ENCODE data around the gene TPI1.
"Not testable (repeated sequence)": the region's sequence is repeated elsewhere in the genome, so short reads cannot be mapped to it uniquely, and the experiment has no call there.

The TPI1 gene

DNA sequence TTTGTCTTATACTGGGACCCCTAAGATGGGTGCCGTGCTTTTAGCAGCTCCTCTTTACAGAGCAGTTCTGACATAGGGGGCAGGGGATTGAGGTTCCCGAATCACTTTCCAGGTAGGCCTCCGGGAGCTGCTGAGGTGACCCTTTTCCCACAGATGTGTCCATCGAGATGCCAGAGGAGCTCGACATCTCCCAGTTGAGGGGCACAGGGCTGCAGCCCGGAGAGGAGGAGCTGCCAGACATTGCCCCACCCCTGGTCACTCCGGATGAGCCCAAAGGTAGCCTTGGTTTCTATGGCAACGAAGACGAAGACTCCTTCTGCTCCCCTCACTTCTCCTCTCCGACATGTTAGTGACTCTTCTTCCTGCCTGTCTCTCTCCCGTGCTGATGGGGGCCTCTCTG is 4.3 kb upstream of the TPI1 start:
- TF ChIP-seq, protein P1, sequence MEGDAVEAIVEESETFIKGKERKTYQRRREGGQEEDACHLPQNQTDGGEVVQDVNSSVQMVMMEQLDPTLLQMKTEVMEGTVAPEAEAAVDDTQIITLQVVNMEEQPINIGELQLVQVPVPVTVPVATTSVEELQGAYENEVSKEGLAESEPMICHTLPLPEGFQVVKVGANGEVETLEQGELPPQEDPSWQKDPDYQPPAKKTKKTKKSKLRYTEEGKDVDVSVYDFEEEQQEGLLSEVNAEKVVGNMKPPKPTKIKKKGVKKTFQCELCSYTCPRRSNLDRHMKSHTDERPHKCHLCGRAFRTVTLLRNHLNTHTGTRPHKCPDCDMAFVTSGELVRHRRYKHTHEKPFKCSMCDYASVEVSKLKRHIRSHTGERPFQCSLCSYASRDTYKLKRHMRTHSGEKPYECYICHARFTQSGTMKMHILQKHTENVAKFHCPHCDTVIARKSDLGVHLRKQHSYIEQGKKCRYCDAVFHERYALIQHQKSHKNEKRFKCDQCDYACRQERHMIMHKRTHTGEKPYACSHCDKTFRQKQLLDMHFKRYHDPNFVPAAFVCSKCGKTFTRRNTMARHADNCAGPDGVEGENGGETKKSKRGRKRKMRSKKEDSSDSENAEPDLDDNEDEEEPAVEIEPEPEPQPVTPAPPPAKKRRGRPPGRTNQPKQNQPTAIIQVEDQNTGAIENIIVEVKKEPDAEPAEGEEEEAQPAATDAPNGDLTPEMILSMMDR (conservative IDR thresholded peaks at IDR 0.05; ENCODE audit: low read depth, low read length): no peak
- H3K4me3 ChIP-seq (ENCODE audit: low read length): no peak overlapping the region
- DNase-seq (ENCODE audit: low read depth): no peak

DNA sequence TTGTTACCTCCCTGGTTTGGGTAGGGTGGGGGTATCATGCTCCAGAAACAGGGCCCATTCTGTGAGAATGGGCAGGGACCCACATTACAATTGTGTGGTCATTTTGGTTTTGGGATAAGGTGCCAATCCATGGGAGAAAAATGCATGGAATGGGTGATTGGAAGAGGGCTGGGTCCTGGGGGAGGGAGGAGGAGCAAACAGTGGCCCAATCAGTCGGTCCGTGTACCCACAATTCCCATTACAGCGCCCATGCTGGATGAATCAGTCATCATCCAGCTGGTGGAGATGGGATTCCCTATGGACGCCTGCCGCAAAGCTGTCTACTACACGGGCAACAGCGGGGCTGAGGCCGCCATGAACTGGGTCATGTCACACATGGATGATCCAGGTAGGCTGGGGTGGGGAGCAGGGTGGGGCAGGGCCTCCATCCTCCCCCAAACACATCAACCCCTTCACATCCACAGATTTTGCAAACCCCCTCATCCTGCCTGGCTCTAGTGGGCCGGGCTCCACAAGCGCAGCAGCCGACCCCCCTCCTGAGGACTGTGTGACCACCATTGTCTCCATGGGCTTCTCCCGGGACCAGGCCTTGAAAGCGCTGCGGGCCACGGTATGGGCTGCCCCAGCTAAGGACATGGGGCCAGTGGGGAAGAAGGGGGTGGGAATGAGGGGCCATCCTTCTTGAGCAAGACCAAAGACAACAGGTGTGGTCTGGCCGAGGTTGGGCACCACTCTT is 3.6 kb upstream of the TPI1 start:
- no peak for DNase-seq (ENCODE audit: low read depth)
- H3K4me3 ChIP-seq (ENCODE audit: low read length): no peak overlapping the region
- TF ChIP-seq, protein P1 (conservative IDR thresholded peaks at IDR 0.05; ENCODE audit: low read depth, low read length): no peak

DNA sequence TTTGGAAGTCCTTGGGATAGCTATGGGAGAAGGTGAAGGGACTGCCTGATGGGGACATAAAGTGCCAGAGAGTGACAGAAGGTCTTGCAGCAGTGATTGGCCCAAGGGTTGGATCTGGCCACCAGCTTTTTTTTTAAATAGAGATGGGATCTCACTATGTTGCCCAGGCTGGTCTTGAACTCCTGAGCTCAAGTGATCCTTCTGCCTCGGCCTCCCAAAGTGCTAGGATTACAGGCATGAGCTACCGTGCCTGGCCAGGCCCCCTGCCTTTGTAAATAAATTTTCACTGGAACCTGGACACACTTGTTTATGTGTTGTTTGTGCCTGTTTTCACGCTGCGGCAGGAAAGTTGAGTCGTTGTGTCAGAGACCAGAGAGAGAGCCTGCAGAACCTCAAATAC is 2.0 kb upstream of the TPI1 start:
- H3K4me3 ChIP-seq (ENCODE audit: low read length); DNase-seq (ENCODE audit: low read depth): not testable (repeated sequence)

DNA sequence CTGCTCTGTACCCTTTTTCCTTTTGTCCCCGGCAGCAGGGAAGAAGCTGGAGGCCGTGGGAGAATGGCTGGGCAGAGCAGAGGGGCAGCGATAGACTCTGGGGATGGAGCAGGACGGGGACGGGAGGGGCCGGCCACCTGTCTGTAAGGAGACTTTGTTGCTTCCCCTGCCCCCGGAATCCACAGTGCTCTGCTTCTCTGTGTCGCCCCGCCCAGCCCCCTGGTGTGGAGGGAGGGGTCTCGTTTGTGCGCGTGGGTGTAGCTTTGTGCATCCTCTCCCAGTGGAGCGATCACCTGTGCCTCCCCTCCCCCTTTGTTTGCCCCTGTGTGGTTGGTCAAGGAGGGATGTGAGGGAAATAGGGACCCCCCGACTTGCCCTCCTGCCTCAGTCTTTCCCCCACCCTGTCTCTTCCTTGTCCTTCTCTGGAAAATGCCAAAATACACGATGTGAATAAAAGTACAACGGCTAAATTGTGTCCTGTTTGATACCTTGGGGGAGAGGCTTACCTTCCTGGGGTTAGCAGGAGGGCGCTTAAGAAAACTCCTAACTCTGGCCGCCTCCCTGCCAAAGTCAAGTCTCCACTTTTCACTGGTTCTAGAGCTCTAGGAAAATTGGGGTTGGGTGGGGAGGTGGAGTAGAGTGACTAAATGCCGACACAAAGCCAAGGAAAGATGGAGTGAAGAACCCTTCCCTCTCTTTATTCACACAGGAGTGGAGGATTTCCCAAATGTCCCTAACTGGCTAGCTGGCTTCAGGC is 990 bp upstream of the TPI1 start:
- H3K4me3 ChIP-seq (ENCODE audit: low read length): peak overlapping the region; percentile 94
- DNase-seq (ENCODE audit: low read depth): no peak
- TF ChIP-seq, protein P1 (conservative IDR thresholded peaks at IDR 0.05; ENCODE audit: low read depth, low read length): no peak

DNA sequence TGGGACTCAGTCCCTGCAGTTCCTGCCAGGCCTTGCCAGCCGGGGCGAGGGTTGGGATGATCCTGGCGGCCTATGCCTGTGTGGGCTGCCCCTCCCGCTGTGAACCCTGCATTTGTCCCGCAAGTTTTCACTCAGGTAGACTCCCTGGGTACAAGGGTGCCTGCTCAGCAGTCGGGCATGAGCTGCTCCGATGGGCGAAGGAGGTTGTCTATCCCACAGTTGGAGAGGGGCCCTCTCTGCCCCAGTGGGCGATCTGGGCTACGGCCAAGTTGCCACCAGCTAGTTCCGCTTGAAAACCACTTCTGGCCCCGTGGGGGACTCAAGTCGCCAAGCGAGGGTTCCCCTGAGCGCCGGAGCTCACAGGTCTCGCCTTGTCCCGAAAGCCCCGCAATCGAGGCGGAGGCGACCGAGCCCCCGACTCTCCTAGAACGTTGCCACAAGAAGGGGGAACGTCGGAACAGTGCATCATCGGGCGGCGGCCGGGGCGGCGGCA is 365 bp upstream of the TPI1 start:
- H3K4me3 ChIP-seq (ENCODE audit: low read length): peak overlapping the region; percentile 94
- DNase-seq (ENCODE audit: low read depth): no peak
- TF ChIP-seq, protein P1 (conservative IDR thresholded peaks at IDR 0.05; ENCODE audit: low read depth, low read length): no peak

DNA sequence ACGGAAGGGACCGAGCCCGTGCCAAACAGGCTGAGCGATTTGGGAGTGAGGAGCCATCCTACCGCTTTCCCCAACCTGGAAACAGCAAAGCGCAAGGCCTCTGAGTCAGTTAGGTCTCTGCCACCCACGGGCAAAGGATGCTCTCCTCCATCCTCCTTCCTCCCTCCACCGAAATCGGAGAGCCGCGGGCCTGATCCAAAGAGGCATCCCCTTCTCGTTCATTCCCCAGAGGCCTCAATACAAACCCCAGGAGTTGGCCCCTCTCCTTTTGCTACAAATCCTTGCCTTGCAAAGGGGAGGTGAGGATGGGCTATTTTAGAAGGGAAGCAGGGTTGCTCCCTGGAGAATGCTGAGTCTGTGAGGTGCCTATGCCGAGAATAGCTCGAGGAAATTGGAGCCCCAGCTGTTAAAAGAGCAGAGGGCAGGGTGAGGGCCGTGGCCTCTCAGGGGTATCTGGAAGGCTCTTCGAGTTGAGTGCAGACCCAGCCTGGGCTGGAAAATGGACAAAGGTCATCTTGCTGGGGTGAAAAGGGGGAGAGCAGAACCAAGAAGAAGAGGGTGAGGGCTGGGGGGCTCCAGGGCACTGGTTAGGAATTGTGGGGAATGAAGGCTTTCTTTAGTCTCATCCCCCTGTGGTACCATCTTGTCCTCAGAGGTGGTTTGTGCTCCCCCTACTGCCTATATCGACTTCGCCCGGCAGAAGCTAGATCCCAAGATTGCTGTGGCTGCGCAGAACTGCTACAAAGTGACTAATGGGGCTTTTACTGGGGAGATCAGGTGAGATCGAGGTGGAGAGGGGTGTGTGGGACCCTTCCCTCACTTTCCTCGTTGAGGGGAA is 1.1 kb downstream of the TPI1 start:
- DNase-seq (ENCODE audit: low read depth): no peak
- TF ChIP-seq, protein P1 (conservative IDR thresholded peaks at IDR 0.05; ENCODE audit: low read depth, low read length): peak; percentile 48
- peak overlapping the region; percentile 94 for H3K4me3 ChIP-seq (ENCODE audit: low read length)
